ENCODE data around the gene JMJD4.

The JMJD4 gene

GRCh38 chr1:227749916-227750710, 15.0 kb upstream of the JMJD4 start:
- no peak for DNase-seq (ENCODE audit: low read depth)
- no peak for TF ChIP-seq CTCF (conservative IDR thresholded peaks at IDR 0.05; ENCODE audit: low read depth, low read length)

DNA sequence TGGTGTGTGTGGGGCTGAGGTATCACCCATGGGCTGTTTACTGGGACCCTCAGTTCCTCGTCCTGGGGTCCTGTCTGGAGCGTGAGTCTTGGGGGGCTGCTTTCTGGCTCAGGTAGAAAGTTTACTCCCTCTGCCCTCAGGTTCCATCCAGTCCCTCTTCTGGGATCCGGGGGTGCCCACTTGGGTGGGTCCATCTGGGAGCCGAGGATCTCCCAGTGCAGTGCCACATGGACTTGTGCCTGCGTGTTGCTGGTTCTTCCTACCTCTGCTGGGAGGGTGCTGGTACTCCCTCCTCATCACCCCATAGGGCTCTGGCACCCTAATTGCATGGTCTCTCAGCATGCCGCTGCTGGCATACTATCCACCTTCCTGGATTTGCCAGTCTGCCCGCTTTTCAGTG, 14.1 kb upstream of the JMJD4 start:
- no peak overlapping the region for H3K4me3 ChIP-seq (ENCODE audit: low read depth, low read length)
- no peak for TF ChIP-seq CTCF (conservative IDR thresholded peaks at IDR 0.05; ENCODE audit: low read depth, low read length)
- DNase-seq (ENCODE audit: low read depth), result no peak

More at GRCh38 chr1:227749916-227750710, 15.0 kb upstream of the JMJD4 start:
- no peak overlapping the region for H3K4me3 ChIP-seq (ENCODE audit: low read depth, low read length)

DNA sequence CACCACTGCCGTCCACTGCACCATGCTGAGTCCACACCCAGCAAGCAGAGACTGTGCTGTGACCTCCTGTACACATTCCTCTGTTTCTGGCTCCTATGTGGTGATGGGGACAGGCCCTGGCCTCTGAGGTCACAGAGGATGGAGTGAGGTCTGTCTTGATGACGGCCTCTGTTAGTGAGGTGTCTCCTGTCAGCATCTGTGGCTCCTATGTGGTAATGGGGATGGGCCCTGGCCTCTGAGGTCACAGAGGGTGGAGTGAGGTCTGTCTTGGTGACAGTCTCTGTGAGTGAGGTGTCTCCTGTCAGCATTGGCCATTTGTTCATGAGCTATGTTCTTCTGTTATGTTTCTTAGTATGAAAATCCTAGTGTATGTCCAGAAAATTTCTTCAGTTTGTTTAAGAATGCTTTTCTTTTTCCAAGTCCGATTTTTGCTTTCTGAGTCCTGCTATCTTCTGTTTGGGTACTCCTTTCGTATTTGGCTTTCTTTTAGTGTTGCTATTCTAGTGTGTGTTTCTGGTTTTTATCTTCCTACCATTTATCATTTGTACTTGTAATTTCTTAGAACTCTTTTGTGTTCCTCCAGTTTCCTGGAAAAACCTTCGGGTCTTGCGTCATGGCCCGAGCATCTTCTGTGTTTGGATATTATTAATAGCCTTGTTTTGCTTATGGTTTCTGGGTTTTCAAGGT, 13.5 kb upstream of the JMJD4 start:
- no peak for TF ChIP-seq CTCF (conservative IDR thresholded peaks at IDR 0.05; ENCODE audit: low read depth, low read length)
- no peak for DNase-seq (ENCODE audit: low read depth)
- no peak overlapping the region for H3K4me3 ChIP-seq (ENCODE audit: low read depth, low read length)

DNA sequence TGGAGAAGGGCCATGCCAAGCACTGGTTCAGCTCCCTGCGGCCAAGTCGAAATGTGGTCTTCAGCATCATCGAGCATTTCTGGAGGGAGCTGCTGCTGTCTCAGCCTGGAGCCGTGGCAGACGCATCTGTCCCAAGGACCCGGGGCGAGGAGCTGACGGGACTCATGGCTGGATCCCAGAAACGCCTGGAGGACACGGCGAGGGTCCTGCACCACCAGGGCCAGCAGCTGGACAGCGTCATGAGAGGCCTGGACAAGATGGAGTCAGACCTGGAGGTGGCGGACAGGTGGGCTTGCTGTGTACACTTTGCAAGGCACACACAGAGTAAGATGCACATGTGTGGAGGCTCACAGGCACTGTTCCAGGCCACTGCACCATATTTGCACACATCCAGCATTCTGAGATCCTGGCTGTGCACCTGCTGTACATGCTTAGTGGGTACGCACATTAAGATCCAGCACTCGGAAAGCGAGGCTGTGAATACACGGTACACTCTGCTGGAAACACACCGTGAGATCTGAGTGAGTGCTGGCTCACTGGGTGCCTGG, 12.9 kb upstream of the JMJD4 start:
- DNase-seq (ENCODE audit: low read depth), result no peak
- no peak for TF ChIP-seq CTCF (conservative IDR thresholded peaks at IDR 0.05; ENCODE audit: low read depth, low read length)
- H3K4me3 ChIP-seq (ENCODE audit: low read depth, low read length), result no peak overlapping the region

- TF ChIP-seq CTCF (conservative IDR thresholded peaks at IDR 0.05; ENCODE audit: low read depth, low read length), result no peak
- DNase-seq (ENCODE audit: low read depth), result no peak
- H3K4me3 ChIP-seq (ENCODE audit: low read depth, low read length), result no peak overlapping the region
Observed at GRCh38 chr1:227747382-227747781, 12.3 kb upstream of the JMJD4 start.

DNA sequence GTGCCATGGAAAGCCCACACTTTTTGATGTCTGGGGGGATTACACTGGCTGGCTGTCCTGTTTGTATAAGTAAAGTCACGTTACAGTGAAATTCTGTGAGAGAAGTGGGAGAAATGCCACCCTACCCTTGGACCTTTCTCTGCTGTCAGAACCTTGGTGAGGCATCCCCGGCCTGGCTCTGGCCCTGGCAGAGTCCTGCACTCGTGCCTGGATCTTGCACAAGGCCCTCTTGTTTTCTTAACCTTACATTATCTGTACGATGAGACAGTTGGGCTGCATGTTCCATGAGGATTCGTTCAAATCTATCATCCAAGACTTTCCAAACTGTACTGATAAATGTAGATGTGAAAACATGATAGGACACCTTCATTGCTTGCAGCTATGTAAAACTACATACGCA, 11.6 kb upstream of the JMJD4 start:
- H3K4me3 ChIP-seq (ENCODE audit: low read depth, low read length), result no peak overlapping the region
- no peak for TF ChIP-seq CTCF (conservative IDR thresholded peaks at IDR 0.05; ENCODE audit: low read depth, low read length)
- no peak for DNase-seq (ENCODE audit: low read depth)
